Hepatocyte (in vitro differentiated cells): ENCODE results near the gene DNAJC16.

Experiments
- CTCF ChIP-seq: fragments of 200-600 bp; sonication (generic); IDR thresholded peaks from 2 replicates; pipeline ENCODE4 v1.5.1; 2016; ENCODE audit warnings: antibody characterized with exemption, mild to moderate bottlenecking; ENCODE audit not compliant: poor library complexity
- EZH2 ChIP-seq: fragments of 200-600 bp; sonication (generic); IDR thresholded peaks from 2 replicates; pipeline ENCODE4 v1.6.1; 2016; ENCODE audit warnings: antibody characterized with exemption, mild to moderate bottlenecking, borderline replicate concordance

GRCh38 chr1:15515022-15515663 is 11.5 kb upstream of the DNAJC16 start:
- TF ChIP-seq CTCF (no peak), EZH2 (no peak)
